Measurements from ENCODE around the gene SOBP.
A peak's percentile ranks its signal among the peaks of the same experiment; 100 is the strongest.

Gene SOBP

GRCh38 chr6:107656401-107656800, 166.5 kb downstream of the SOBP start:
- DNase-seq (ENCODE audit: low read depth in 2 of 3, low spot score in 2 of 3): no peak

- no peak for DNase-seq (ENCODE audit: low read depth in 2 of 3, low spot score in 2 of 3)
Observed at GRCh38 chr6:107656883-107657282, 167.0 kb downstream of the SOBP start.

- DNase-seq (ENCODE audit: low read depth in 2 of 3, low spot score in 2 of 3): no peak
Observed at GRCh38 chr6:107657373-107657754, 167.4 kb downstream of the SOBP start.

- DNase-seq (ENCODE audit: low read depth in 2 of 3, low spot score in 2 of 3): peak in 2 of 3 experiments; percentile 40 to 41
Observed at GRCh38 chr6:107657755-107658461, 168.0 kb downstream of the SOBP start.

GRCh38 chr6:107658920-107659865, 169.3 kb downstream of the SOBP start:
- DNase-seq (ENCODE audit: low read depth in 2 of 3, low spot score in 2 of 3): no peak

GRCh38 chr6:107660839-107661238, 170.9 kb downstream of the SOBP start:
- no peak for DNase-seq (ENCODE audit: low read depth in 2 of 3, low spot score in 2 of 3)

GRCh38 chr6:107661291-107661690, 171.4 kb downstream of the SOBP start:
- DNase-seq (ENCODE audit: low read depth in 2 of 3, low spot score in 2 of 3): no peak

GRCh38 chr6:107662333-107662732, 172.4 kb downstream of the SOBP start:
- DNase-seq (ENCODE audit: low read depth in 2 of 3, low spot score in 2 of 3): no peak

- no peak for DNase-seq (ENCODE audit: low read depth in 2 of 3, low spot score in 2 of 3)
Observed at GRCh38 chr6:107663308-107663707, 173.4 kb downstream of the SOBP start.

GRCh38 chr6:107665382-107665781, 175.5 kb downstream of the SOBP start:
- no peak for DNase-seq (ENCODE audit: low read depth in 2 of 3, low spot score in 2 of 3)

GRCh38 chr6:107666084-107666980, 176.4 kb downstream of the SOBP start:
- DNase-seq (ENCODE audit: low read depth in 2 of 3, low spot score in 2 of 3): no peak

- no peak for DNase-seq (ENCODE audit: low read depth in 2 of 3, low spot score in 2 of 3)
Observed at GRCh38 chr6:107666981-107667601, 177.2 kb downstream of the SOBP start.

GRCh38 chr6:107667790-107668189, 177.9 kb downstream of the SOBP start:
- DNase-seq (ENCODE audit: low read depth in 2 of 3, low spot score in 2 of 3): no peak

GRCh38 chr6:107668743-107669474, 179.0 kb downstream of the SOBP start:
- DNase-seq (ENCODE audit: low read depth in 2 of 3, low spot score in 2 of 3): peak in 1 of 3 experiments; percentile 23

- DNase-seq (ENCODE audit: low read depth in 2 of 3, low spot score in 2 of 3): no peak
Observed at GRCh38 chr6:107670792-107671199, 180.9 kb downstream of the SOBP start.

GRCh38 chr6:107673076-107673494, 183.2 kb downstream of the SOBP start:
- no peak for DNase-seq (ENCODE audit: low read depth in 2 of 3, low spot score in 2 of 3)

- DNase-seq (ENCODE audit: low read depth in 2 of 3, low spot score in 2 of 3): peak; percentile 60 to 72 (median 64)
Observed at GRCh38 chr6:107674995-107675738, 185.2 kb downstream of the SOBP start.

GRCh38 chr6:107676042-107676441, 186.1 kb downstream of the SOBP start:
- DNase-seq (ENCODE audit: low read depth in 2 of 3, low spot score in 2 of 3): no peak

- no peak for DNase-seq (ENCODE audit: low read depth in 2 of 3, low spot score in 2 of 3)
Observed at GRCh38 chr6:107677399-107677798, 187.5 kb downstream of the SOBP start.

Data from activated CD8-positive, alpha-beta memory T cell treated with anti-CD3 and anti-CD28 coated beads for 48 hours (primary cell).